Stimulated activated naive CD8-positive, alpha-beta T cell treated with anti-CD3 and anti-CD28 coated beads, Interleukin-15, amount 100 ng/mL, for 72 hours (primary cell): ENCODE measurements around the gene DSE.

Experiments
- ATAC-seq: fragments of 150-1000 bp; cut with Tn5 transposase; 2 replicates; pipeline ENCODE4 v1.10.0; 2021; ENCODE audit warnings: mild to moderate bottlenecking, moderate library complexity
- DNase-seq, 2 donors: peaks; one replicate each; pipeline ENCODE4 v3.0.0; 2021 to 2022
- H3K27ac Mint-ChIP-seq, 2 donors: one replicate each; pipeline ENCODE4 v1.8.0; 2022; ENCODE audit warnings: mild to moderate bottlenecking in 2 of 2, mixed read lengths in 2 of 2, moderate library complexity in 2 of 2
- H3K27me3 Mint-ChIP-seq: one replicate; pipeline ENCODE4 v1.8.0; 2022; ENCODE audit warnings: mixed read lengths
- H3K4me1 Mint-ChIP-seq: one replicate; pipeline ENCODE4 v1.8.0; 2022; ENCODE audit warnings: mild to moderate bottlenecking, mixed read lengths
- H3K4me3 Mint-ChIP-seq, 2 donors: one replicate each; pipeline ENCODE4 v1.8.0; 2022; ENCODE audit warnings: mild to moderate bottlenecking in 2 of 2, mixed read lengths in 2 of 2, moderate library complexity in 1 of 2
- H3K9me3 Mint-ChIP-seq, 2 donors: one replicate each; pipeline ENCODE4 v1.8.0; 2022; ENCODE audit warnings: mixed read lengths in 2 of 2

The DSE gene

GRCh38 chr6:116437656-116438055 lies 66.9 kb downstream of the DSE start:
- ATAC-seq (no peak), DNase-seq (no peak)
- H3K9me3 Mint-ChIP-seq: no peaks in the 10 kb centered on the region
- peaks cover 9% of the 10 kb centered on the region for H3K27me3 Mint-ChIP-seq
- H3K27ac Mint-ChIP-seq: no peak overlapping the region
- no peaks in the 10 kb centered on the region for H3K4me1 Mint-ChIP-seq
- H3K4me3 Mint-ChIP-seq: no peak overlapping the region

GRCh38 chr6:116438590-116439448 lies 68.1 kb downstream of the DSE start:
- DNase-seq: no peak
- no peaks in the 10 kb centered on the region for H3K4me1 Mint-ChIP-seq
- no peak overlapping the region for H3K27ac Mint-ChIP-seq
- peaks cover 9% of the 10 kb centered on the region for H3K27me3 Mint-ChIP-seq
- no peak overlapping the region for H3K4me3 Mint-ChIP-seq
- no peak for ATAC-seq
- no peaks in the 10 kb centered on the region for H3K9me3 Mint-ChIP-seq

DNA sequence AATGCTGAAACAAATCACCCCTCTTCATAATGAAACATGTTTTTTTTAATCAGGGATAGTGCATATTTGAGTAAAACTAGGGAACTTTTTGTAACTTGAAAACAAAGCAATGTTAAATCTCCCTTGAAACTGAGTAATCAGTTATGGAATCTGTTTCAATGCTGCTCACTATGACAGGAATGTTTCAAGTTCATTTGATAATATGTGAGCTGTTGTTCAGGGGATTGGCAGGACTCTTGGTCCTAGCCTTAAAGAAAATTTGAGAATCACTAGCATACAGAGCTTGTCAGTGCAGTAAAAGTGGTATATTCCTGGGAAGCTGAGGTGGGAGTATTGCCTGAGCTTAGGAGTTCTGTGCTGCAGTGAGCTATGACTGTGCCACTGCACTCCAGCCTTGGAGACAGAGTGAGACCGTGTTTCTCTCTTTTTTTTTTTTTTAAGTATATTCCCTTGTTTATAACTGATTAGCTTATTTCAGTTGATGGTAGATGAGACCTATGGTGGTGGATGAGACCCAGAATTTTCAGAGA lies 68.8 kb downstream of the DSE start:
- Mint-ChIP-seq H3K4me1 (no peaks in the 10 kb centered on the region), H3K27me3 (peaks cover 9% of the 10 kb centered on the region), H3K4me3 (no peak overlapping the region), H3K9me3 (no peaks in the 10 kb centered on the region), H3K27ac (no peak overlapping the region)
- DNase-seq (no peak), ATAC-seq (no peak)

GRCh38 chr6:116443105-116443504 lies 72.4 kb downstream of the DSE start:
- H3K27ac Mint-ChIP-seq: no peak overlapping the region
- H3K9me3 Mint-ChIP-seq: no peaks in the 10 kb centered on the region
- no peak overlapping the region for H3K4me3 Mint-ChIP-seq
- peaks cover 17% of the 10 kb centered on the region for H3K27me3 Mint-ChIP-seq
- ATAC-seq (no peak), DNase-seq (no peak)
- no peaks in the 10 kb centered on the region for H3K4me1 Mint-ChIP-seq

DNA sequence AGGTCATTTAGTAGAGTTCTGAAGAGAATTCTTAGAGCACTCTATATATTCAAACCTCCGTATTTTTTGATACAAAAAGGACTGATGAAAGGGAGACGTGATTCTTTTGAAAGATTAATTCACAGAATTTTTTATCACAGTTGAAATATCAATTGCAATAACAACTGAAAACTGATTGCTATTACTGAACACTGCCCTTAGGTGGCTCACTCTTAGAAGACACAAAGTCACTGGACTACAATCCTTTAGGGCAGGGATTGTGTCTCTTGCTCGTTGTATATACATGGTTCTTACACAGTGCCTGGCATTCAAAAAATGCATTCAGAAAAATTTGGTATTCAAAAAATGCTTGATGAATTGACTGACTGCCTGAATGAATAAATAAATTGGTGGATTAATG lies 73.3 kb downstream of the DSE start:
- ATAC-seq: peak; percentile 64

GRCh38 chr6:116444575-116444974 lies 73.8 kb downstream of the DSE start:
- no peaks in the 10 kb centered on the region for H3K4me1 Mint-ChIP-seq
- H3K27me3 Mint-ChIP-seq: peaks cover 29% of the 10 kb centered on the region
- DNase-seq (no peak), ATAC-seq (no peak)
- H3K27ac Mint-ChIP-seq: no peak overlapping the region
- no peak overlapping the region for H3K4me3 Mint-ChIP-seq
- H3K9me3 Mint-ChIP-seq: no peaks in the 10 kb centered on the region

More for the DNA sequence above, 73.3 kb downstream of the DSE start:
- no peak for DNase-seq
- H3K27ac Mint-ChIP-seq: no peak overlapping the region
- H3K27me3 Mint-ChIP-seq: peaks cover 24% of the 10 kb centered on the region
- H3K4me3 Mint-ChIP-seq: no peak overlapping the region
- H3K4me1 Mint-ChIP-seq: no peaks in the 10 kb centered on the region
- H3K9me3 Mint-ChIP-seq: no peaks in the 10 kb centered on the region

DNA sequence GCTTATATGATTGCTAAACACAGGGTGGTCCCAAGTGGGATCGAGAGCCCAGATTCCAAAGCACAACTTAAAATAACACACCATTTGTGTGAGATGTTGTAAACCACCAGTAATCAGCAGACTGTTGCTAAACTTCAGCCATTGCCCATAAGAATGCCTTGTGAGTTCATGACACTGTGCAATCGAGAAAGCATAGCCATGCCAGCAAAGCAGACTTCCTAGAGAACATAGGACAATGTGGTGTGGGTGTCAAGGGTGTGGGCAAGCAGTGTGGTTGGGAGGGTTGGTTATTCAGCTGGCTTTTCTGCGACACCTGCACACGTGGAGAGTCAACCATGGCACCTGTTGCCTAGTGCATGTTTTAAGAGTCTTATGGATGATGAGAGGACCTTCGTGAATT lies 74.4 kb downstream of the DSE start:
- no peak overlapping the region for H3K27ac Mint-ChIP-seq
- H3K4me3 Mint-ChIP-seq: no peak overlapping the region
- H3K4me1 Mint-ChIP-seq: peaks cover 2% of the 10 kb centered on the region
- DNase-seq: no peak
- H3K9me3 Mint-ChIP-seq: no peaks in the 10 kb centered on the region
- H3K27me3 Mint-ChIP-seq: peaks cover 34% of the 10 kb centered on the region
- peak; percentile 48 for ATAC-seq

- no peak for ATAC-seq
- no peak overlapping the region for H3K27ac Mint-ChIP-seq
- H3K4me1 Mint-ChIP-seq: peaks cover 15% of the 10 kb centered on the region
Measured at GRCh38 chr6:116446399-116446798, 75.7 kb downstream of the DSE start.

DNA sequence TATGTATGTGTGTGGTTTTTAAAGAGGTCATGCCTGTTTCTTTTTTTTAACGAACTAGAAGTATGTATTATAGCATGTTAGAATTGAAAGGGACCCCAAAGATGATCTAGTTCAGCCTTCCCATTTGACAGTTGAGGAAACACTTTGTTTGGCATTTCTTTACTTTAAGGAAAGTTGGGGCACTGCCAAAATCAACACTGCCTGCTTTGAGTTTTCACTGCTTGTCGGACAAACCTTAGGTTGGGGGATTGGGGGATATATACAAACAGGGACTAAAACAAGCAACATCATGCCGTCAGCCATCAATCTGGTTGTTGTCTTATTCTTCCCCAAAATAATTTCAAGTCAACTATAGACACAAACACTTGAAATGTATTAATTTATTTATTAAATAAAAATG lies 76.3 kb downstream of the DSE start:
- DNase-seq (no peak), ATAC-seq (no peak)
- H3K9me3 Mint-ChIP-seq: no peaks in the 10 kb centered on the region
- H3K27me3 Mint-ChIP-seq: peaks cover 33% of the 10 kb centered on the region
- no peak overlapping the region for H3K4me3 Mint-ChIP-seq
- H3K27ac Mint-ChIP-seq: no peak overlapping the region
- peaks cover 19% of the 10 kb centered on the region for H3K4me1 Mint-ChIP-seq

More at GRCh38 chr6:116446399-116446798, 75.7 kb downstream of the DSE start:
- no peaks in the 10 kb centered on the region for H3K9me3 Mint-ChIP-seq
- H3K4me3 Mint-ChIP-seq: no peak overlapping the region
- H3K27me3 Mint-ChIP-seq: peaks cover 36% of the 10 kb centered on the region
- no peak for DNase-seq

DNA sequence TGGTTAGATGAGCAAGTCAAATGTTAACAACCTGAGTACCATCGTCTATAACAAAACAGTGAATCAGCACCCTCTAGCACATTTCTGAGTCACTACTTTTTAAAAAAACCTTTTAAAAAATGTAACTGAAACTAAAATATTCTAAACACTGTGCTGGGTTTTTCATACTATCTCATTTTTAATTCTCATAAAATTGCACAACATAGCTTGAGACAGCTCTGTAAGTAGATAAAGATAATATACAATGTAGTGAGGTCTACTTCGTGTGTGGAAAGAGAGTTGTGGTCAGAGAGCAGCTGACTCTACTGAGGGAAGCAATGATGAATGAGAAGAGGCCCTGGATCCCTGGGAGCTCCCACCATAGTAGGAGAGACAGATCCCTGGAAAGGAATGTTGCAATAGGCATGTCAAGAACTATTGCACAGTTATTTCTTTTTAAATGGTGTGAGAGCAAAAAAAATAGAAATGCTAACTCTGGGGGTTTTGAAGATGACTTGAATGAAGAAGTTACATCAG lies 76.8 kb downstream of the DSE start:
- H3K4me3 Mint-ChIP-seq: no peak overlapping the region
- peak; percentile 24 for ATAC-seq

GRCh38 chr6:116449565-116449964 lies 78.8 kb downstream of the DSE start:
- Mint-ChIP-seq H3K27ac (no peak overlapping the region), H3K4me3 (no peak overlapping the region), H3K27me3 (peaks cover 35% of the 10 kb centered on the region), H3K9me3 (no peaks in the 10 kb centered on the region), H3K4me1 (peaks cover 19% of the 10 kb centered on the region)
- DNase-seq: no peak
- no peak for ATAC-seq

More for the DNA sequence above, 76.8 kb downstream of the DSE start:
- H3K9me3 Mint-ChIP-seq: no peaks in the 10 kb centered on the region
- H3K27me3 Mint-ChIP-seq: peaks cover 28% of the 10 kb centered on the region
- no peak for DNase-seq
- no peak overlapping the region for H3K27ac Mint-ChIP-seq
- peaks cover 19% of the 10 kb centered on the region for H3K4me1 Mint-ChIP-seq

GRCh38 chr6:116450185-116450710 lies 79.5 kb downstream of the DSE start:
- ATAC-seq: no peak
- no peak for DNase-seq
- peaks cover 19% of the 10 kb centered on the region for H3K4me1 Mint-ChIP-seq
- H3K9me3 Mint-ChIP-seq: no peaks in the 10 kb centered on the region
- H3K27me3 Mint-ChIP-seq: peaks cover 35% of the 10 kb centered on the region
- no peak overlapping the region for H3K4me3 Mint-ChIP-seq
- no peak overlapping the region for H3K27ac Mint-ChIP-seq

DNA sequence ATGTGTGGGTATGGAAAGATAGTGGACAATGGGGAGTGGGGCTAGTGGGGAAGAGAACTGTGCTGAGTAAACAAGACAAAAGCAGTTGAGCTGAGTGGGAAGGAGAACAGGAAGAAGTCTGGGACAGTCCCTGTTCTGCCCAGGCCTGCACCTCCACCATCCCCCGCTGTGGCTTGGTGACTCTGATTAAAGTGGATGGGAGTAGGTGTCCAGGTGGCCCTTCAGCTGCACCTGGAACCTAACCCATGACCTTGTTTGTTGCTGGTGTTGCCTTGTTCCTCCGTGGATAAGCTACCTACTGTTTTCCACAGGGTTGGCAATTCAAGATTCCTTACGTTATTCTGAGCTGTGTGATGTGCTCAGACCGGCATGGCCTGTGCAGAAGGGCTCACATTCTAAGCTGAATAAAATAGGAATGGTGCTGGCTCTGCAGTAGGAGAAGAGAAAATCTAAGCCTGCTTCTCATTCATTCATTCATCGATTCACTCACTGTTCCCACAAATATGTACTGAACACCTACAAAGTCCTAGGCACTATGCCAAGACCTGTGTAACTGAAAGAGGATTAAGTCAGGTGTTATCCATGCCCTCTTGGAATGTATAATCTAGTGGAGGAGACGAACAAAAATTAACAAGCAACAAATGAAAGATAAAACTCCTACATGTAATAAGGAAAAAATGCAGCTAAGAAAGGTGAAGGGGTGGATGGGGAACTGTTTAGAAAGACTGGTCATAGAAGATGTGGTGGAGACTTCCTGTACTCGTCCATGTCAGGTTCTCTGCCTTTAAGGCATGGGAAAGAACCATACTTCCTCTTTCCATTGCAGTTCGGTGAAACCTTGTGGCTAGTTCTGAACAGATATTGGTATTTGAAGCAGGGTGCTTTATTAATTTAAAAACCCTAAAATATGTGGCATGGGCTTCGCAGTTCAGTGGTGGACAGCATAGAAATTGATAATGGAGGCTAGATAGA lies 80.3 kb downstream of the DSE start:
- Mint-ChIP-seq H3K27ac (no peak overlapping the region), H3K4me1 (peaks cover 19% of the 10 kb centered on the region), H3K27me3 (peaks cover 35% of the 10 kb centered on the region), H3K4me3 (peak overlapping the region in 1 of 2 donors; percentile 20), H3K9me3 (no peaks in the 10 kb centered on the region)
- DNase-seq (no peak), ATAC-seq (peak; percentile 57)

DNA sequence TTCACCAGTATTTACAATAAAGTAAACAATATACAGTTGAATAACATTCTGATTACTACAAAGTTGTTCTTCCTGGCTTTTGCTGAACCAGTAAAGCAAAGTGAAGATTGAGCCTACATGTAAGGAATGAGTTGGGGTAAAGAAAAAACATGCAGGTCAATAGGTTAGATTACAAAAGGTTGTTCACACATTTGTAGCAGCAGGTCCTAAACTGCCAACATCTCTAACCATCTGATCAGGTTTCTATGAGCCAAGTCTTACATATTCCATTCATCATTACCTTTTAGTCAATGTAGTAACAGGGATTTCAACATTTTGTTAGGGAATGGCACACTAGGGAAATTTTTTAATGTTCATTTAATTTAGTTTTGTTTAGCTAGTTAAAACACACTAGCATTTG lies 81.2 kb downstream of the DSE start:
- no peak overlapping the region for H3K27ac Mint-ChIP-seq
- no peak overlapping the region for H3K4me3 Mint-ChIP-seq
- no peaks in the 10 kb centered on the region for H3K9me3 Mint-ChIP-seq
- ATAC-seq: no peak
- peaks cover 35% of the 10 kb centered on the region for H3K27me3 Mint-ChIP-seq
- peaks cover 22% of the 10 kb centered on the region for H3K4me1 Mint-ChIP-seq
- DNase-seq: no peak

DNA sequence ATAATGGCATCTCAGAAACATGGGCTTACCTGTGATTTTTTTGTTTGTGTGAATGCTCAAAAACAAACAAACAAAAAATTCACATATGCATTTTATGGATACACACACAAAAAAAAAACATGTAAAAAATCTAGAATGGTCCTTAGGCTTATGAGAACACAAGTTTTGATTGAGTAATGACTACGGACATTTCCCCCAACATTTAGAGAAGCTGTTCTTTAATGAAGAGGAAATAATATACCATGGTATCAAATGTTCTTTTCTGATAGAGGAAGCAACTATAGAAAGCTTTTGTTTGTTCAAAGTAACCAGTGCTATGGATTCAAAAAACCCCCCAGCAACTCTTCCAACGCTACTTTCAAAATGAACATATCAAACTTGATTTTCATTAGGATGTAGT lies 81.8 kb downstream of the DSE start:
- no peaks in the 10 kb centered on the region for H3K9me3 Mint-ChIP-seq
- peaks cover 33% of the 10 kb centered on the region for H3K27me3 Mint-ChIP-seq
- peaks cover 27% of the 10 kb centered on the region for H3K4me1 Mint-ChIP-seq
- no peak for ATAC-seq
- no peak overlapping the region for H3K27ac Mint-ChIP-seq
- H3K4me3 Mint-ChIP-seq: no peak overlapping the region
- DNase-seq: no peak
